ENCODE measurements around the gene ZNF350. TPM values are rescaled to one million over a fixed set of nuclear protein-coding genes. Genes with fewer than 3 reads are reported as not detected.

ZNF350 gene
- total and polyA plus RNA-seq, 2 experiments from 2014 or later, result 9.2 to 10.4 TPM

DNA sequence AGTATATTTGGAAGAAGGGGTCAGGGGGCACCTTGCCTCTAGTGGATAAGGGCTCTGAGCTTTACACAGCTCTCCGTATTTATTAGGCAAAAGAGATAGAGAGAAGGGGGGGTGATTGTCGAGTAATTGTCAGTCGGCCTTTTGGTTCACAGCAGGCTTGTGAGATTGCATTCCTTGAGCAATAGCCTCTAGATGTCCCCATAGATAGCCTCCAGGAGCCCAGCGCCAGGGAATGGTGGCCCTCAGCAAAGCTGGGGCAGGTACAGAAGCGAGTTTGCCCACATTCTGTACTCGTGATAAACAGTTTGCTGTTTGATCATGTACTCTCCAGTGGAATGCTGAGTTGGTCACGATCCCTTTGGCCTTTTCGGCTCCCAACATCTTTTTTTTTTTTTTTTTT lies 54.7 kb downstream of the ZNF350 start:
- Histone ChIP-seq H3K27me3 (no peaks in the 10 kb centered on the region), H3K4me1 (ENCODE audit: low read depth) (no peaks in the 10 kb centered on the region), H3K9me3 (ENCODE audit: low read depth) (no peaks in the 10 kb centered on the region), H3K4me3 (no peak overlapping the region), H3K27ac (no peak overlapping the region), H3K36me3 (peaks cover 29% of the 10 kb centered on the region)
- TF ChIP-seq CTCF (IDR thresholded peaks at IDR 0.05; ENCODE audit: low read depth, low read length), result no peak
- no peak for DNase-seq (ENCODE audit: low read depth in 1 of 2, low spot score in 1 of 2)

GRCh38 chr19:51927859-51928258 lies 58.8 kb downstream of the ZNF350 start:
- no peaks in the 10 kb centered on the region for H3K9me3 ChIP-seq (ENCODE audit: low read depth)
- peak overlapping the region; percentile 97 for H3K27ac ChIP-seq
- no peak for TF ChIP-seq CTCF (IDR thresholded peaks at IDR 0.05; ENCODE audit: low read depth, low read length)

GRCh38 chr19:51926784-51927741 lies 59.6 kb downstream of the ZNF350 start, which contains the start of gene ZNF613:
Gene ZNF613 (plus strand): TSS chr19:51927472. CDS start chr19:51936221, 8,749 bp downstream.
- Histone ChIP-seq H3K27me3 (no peaks in the 10 kb centered on the region), H3K4me3 (peak within 1 kb of the TSS; percentile 58), H3K27ac (peak within 1 kb of the TSS; percentile 97), H3K4me1 (ENCODE audit: low read depth) (no peaks in the 10 kb centered on the region), H3K9me3 (ENCODE audit: low read depth) (peaks cover 4% of the 10 kb centered on the region), H3K36me3 (peaks cover 15% of the 10 kb centered on the region)
- TF ChIP-seq CTCF (IDR thresholded peaks at IDR 0.05; ENCODE audit: low read depth, low read length), result peak; percentile 22
- peak; percentile 95 to 97 for DNase-seq (ENCODE audit: low read depth in 1 of 2, low spot score in 1 of 2)

More at GRCh38 chr19:51927859-51928258, 58.8 kb downstream of the ZNF350 start:
- Histone ChIP-seq H3K4me1 (ENCODE audit: low read depth) (no peaks in the 10 kb centered on the region), H3K4me3 (peak overlapping the region; percentile 58), H3K27me3 (no peaks in the 10 kb centered on the region), H3K36me3 (peaks cover 15% of the 10 kb centered on the region)
- DNase-seq (ENCODE audit: low read depth in 1 of 2, low spot score in 1 of 2), result no peak

DNA sequence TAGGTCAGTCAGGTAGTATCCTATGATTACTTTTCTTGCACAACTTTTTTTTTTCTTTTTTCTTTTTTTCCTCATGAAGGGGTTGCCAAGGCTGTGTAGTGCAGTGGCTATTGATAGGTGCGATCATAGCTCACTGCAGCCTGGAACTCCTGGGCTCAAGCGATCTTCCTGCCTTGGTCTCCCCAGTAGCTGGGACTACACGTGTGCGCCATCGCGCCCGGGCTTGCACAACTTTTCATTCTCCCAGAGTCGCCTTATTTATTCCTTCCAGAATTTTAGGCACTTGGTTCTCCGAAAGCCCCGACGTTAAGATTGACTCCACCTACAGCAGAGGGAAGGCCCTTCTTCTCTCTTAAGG lies 60.2 kb downstream of the ZNF350 start:
- Histone ChIP-seq H3K4me1 (ENCODE audit: low read depth) (no peaks in the 10 kb centered on the region), H3K9me3 (ENCODE audit: low read depth) (peaks cover 4% of the 10 kb centered on the region), H3K4me3 (peak overlapping the region; percentile 58), H3K27ac (peak overlapping the region; percentile 97), H3K27me3 (no peaks in the 10 kb centered on the region), H3K36me3 (peaks cover 10% of the 10 kb centered on the region)
- TF ChIP-seq CTCF (IDR thresholded peaks at IDR 0.05; ENCODE audit: low read depth, low read length), result no peak
- no peak for DNase-seq (ENCODE audit: low read depth in 1 of 2, low spot score in 1 of 2)

DNA sequence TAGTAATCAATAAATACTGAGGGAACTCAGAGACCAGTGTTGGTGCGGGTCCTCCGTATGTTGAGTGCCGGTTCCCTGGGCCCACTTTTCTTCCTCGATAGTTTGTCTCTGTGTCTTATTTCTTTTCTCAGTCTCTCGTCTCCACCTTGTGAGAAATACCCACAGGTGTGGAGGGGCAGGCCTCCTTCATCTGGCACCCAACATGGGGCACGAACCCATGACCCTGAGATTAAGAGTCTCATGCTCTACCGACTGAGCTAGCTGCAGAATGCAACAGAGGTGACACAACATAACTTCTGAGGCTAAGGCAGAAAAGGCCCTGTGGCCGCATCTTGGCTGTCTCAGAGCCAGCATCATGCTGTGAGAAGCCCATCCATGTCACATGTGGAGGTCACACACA lies 64.7 kb downstream of the ZNF350 start:
- Histone ChIP-seq H3K9me3 (ENCODE audit: low read depth) (peaks cover 4% of the 10 kb centered on the region), H3K4me3 (no peak overlapping the region), H3K27me3 (no peaks in the 10 kb centered on the region), H3K27ac (no peak overlapping the region), H3K4me1 (ENCODE audit: low read depth) (no peaks in the 10 kb centered on the region), H3K36me3 (no peaks in the 10 kb centered on the region)
- no peak for DNase-seq (ENCODE audit: low read depth in 1 of 2, low spot score in 1 of 2)
- no peak for TF ChIP-seq CTCF (IDR thresholded peaks at IDR 0.05; ENCODE audit: low read depth, low read length)
